AG10803 (cell line): ENCODE results near the gene ADAMTS2.

ENCODE experiments used
- DNase-seq: peaks from one replicate; pipeline ENCODE4 v3.0.0; 2010; ENCODE audit warnings: low read depth
- H3K4me3 ChIP-seq: 2 replicates; pipeline ENCODE4 v1.5.1; 2011; ENCODE audit warnings: mild to moderate bottlenecking, low read length, control low read depth
- CTCF ChIP-seq: conservative IDR thresholded peaks from 2 replicates; pipeline ENCODE4 v1.5.1; 2011; ENCODE audit warnings: mild to moderate bottlenecking, low read length, control low read depth, inconsistent platforms

The ADAMTS2 gene

DNA sequence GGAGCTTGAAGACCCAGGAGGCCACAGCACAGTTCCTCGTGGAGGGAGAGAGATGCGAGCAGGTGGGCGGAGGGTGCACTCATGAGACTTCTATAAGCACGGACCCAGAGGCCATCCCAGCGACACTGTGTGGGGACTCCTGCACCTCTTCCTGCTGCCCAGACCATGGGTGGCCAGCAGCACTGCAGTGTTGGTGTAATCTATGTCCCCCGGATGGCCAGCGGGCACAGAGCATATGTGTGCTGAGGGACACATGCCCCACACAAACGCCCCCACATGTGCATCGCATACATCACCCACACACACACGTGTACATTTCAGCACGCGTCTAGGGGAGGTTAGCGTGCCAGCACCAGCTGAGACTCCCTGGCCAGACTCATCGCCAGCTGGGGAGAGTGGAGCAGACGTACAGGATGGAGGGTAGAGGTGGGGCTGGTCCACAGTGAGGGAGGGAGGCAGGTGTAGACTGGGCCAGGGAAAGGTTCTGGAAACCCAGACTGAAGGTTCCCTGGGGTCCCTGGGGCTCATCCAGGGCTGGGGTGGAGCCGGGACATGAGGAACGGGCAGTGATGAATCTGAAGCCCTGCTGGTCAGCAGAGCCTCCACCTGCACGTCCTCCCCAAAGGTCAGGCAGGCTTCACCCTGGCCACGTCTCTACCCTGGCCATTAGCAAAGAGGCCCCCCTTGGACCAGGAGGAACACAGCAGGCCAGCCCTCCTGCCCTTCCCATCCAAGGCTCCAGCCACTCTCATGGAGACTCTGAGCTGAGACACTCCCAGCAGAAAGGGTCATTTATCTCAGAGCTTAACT, 27.6 kb downstream of the ADAMTS2 start:
- no peak for TF ChIP-seq CTCF
- no peak overlapping the region for H3K4me3 ChIP-seq
- no peak for DNase-seq

- DNase-seq: no peak
- TF ChIP-seq CTCF: no peak
- H3K4me3 ChIP-seq: no peak overlapping the region
Observed at GRCh38 chr5:179316982-179317381, 28.3 kb downstream of the ADAMTS2 start.

- no peak overlapping the region for H3K4me3 ChIP-seq
- DNase-seq: no peak
- no peak for TF ChIP-seq CTCF
Observed at GRCh38 chr5:179316111-179316551, 29.1 kb downstream of the ADAMTS2 start.

- TF ChIP-seq CTCF: no peak
- no peak overlapping the region for H3K4me3 ChIP-seq
- no peak for DNase-seq
Observed at GRCh38 chr5:179315356-179315890, 29.8 kb downstream of the ADAMTS2 start.

DNA sequence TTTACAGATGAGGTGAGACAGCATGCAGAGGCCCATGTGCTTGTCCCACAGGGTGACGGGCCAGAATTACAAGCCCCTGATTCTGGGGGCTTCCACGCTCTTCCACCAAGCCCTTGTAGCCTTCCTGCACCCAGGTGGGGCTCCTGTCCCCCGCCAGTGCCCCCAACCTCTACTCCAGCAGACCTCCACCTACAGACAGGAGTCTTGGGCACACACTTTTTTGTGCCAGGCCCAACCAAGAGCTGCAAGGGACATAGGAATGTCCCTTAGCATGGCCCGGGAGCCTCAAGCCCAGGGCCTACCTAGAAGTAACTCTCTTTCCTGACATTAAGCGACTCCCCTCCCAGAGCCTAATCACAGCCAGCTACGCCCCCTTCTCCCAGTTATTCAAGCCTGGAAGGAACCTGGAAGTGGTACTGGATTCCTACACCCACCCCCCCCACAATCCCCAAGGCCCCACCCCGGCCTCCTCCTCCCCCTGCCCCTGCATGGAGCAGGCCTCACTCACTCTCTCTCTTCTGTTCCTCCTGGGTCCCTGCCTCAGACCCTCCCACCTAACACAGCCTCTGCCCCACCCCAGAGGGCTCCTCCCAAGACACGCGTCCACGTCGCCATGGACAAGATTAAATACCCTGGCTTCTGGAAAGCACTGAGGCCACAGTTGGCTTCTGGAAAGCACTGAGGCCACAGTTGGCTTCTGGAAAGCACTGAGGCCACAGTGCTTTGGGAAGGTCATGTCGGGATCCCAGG, 30.5 kb downstream of the ADAMTS2 start:
- peak; percentile 51 for DNase-seq
- TF ChIP-seq CTCF: no peak
- H3K4me3 ChIP-seq: peak overlapping the region; percentile 27

DNA sequence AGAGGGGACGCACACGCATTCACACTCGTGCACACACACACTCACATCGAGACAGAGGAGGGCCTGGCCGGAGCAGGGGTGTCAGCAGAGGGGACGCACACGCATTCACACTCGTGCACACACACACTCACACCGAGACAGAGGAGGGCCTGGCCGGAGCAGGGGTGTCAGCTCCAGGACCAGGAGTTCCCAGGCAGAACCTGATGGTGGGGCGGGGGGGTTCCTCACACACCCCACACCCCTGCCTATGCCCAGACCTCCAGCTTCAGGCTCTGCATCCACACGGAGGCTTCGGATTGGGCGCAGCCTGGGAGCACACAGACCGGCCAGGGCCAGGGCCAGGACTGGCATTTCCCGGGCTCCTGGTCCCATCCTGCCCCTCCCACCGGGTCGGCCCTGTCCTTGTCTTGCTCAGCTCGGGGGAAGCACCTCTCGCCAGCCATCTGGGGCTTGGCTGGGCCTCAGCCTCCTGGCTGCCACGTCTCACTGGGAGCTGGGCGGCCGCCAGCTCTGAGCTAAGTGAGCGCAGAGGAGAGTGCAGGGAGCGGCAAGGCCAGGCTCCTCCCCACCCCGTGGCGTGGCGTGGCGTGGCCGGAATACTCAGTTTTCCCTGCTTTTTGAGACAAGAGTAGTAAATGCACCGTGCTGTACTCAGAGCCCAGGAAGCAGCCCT, 31.3 kb downstream of the ADAMTS2 start:
- peak overlapping the region; percentile 27 for H3K4me3 ChIP-seq
- TF ChIP-seq CTCF: no peak
- DNase-seq: peak; percentile 99
